GM10248 (cell line): ENCODE data around the gene COG5.

Experiments
- CTCF ChIA-PET: fragments of 300-600 bp; sonication (Branson Sonifier 250); formaldehyde crosslinking; extraction: SDS; loops from one replicate; lab custom pipeline; 2021; ENCODE audit warnings: antibody characterized with exemption; lab: Yijun Ruan, JAX
- POLR2A ChIA-PET: fragments of 350-650 bp; sonication (Branson Sonifier 250); formaldehyde crosslinking; extraction: SDS; loops from one replicate; lab custom pipeline; 2020; ENCODE audit warnings: antibody characterized with exemption; lab: Yijun Ruan, JAX
- DNase-seq: peaks from one replicate; pipeline ENCODE4 v3.0.0; 2012; ENCODE audit errors: extremely low spot score
- TF ChIP-seq, protein P1 (sequence below): IDR thresholded peaks from 2 replicates; pipeline ENCODE4 v1.5.1; 2012; ENCODE audit warnings: mild to moderate bottlenecking, low read depth; ENCODE audit errors: extremely low read depth, missing control alignments, control extremely low read depth

COG5 gene

GRCh38 chr7:107405559-107405958 is 158.2 kb downstream of the COG5 start:
- DNase-seq, result no peak
- POLR2A ChIA-PET, result no interaction called here
- CTCF ChIA-PET, result no interaction called here
- TF ChIP-seq, protein P1, sequence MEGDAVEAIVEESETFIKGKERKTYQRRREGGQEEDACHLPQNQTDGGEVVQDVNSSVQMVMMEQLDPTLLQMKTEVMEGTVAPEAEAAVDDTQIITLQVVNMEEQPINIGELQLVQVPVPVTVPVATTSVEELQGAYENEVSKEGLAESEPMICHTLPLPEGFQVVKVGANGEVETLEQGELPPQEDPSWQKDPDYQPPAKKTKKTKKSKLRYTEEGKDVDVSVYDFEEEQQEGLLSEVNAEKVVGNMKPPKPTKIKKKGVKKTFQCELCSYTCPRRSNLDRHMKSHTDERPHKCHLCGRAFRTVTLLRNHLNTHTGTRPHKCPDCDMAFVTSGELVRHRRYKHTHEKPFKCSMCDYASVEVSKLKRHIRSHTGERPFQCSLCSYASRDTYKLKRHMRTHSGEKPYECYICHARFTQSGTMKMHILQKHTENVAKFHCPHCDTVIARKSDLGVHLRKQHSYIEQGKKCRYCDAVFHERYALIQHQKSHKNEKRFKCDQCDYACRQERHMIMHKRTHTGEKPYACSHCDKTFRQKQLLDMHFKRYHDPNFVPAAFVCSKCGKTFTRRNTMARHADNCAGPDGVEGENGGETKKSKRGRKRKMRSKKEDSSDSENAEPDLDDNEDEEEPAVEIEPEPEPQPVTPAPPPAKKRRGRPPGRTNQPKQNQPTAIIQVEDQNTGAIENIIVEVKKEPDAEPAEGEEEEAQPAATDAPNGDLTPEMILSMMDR, result no peak

DNA sequence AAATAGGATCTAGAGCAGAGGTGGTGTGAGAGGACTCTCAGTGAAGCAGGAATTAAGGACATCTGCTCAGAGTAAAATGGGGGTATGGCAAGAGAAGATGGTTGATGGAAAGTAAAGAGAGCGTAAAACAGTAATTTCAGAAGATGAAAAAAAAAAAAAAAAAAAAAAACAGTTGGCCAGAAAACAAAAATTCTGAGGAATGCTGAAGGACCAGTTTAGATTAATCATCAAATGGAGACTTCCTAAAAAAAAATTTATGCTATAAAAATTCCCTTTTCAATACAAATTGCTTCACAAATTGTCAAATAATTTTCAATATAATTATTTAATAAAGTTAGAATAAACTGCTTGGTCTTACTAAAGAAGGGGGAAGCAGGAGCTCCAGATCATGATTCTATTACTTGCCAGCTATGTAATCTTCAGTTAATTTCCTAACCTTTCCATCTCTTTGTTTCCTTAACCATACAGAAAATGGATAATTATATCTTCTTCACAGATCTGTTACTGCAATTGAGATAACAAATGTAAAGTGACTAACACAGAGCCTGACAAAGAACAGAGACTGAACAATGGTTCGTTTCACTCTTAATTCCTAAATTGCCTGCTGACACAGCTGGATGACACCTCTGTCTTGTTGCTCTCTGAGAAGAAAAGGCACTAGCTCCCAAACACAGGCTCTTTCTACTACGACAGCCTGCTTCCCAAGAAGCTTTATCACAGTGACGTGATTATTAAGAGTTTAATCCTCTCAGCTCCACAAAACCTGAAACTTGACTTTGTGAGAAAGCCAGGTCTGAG is 158.8 kb downstream of the COG5 start:
- TF ChIP-seq, protein P1, result no peak
- CTCF ChIA-PET, result no interaction called here

GRCh38 chr7:107398161-107398560 is 165.6 kb downstream of the COG5 start:
- DNase-seq, result no peak
- CTCF ChIA-PET, result no interaction called here
- POLR2A ChIA-PET, result no interaction called here
- TF ChIP-seq, protein P1, result no peak

More for the DNA sequence above, 158.8 kb downstream of the COG5 start:
- DNase-seq, result no peak
- POLR2A ChIA-PET, result no interaction called here

GRCh38 chr7:107396990-107397389 is 166.7 kb downstream of the COG5 start:
- CTCF ChIA-PET, result interaction anchor here (1.4 to 1.7 kb wide), 4 partner anchors 11 to 118 kb away, joined by 3 to 6 read pairs (median 4); no protein-coding TSS in a partner anchor
- POLR2A ChIA-PET, result no interaction called here
- DNase-seq, result no peak
- TF ChIP-seq, protein P1, result no peak

- POLR2A ChIA-PET, result interaction anchor here (0.6 kb wide), 1 partner anchor 168 kb away, joined by 4 read pairs; no protein-coding TSS in a partner anchor
- TF ChIP-seq, protein P1, result no peak
- DNase-seq, result no peak
- CTCF ChIA-PET, result interaction anchor here (1.4 to 1.7 kb wide), 5 partner anchors 9 to 118 kb away, joined by 3 to 6 read pairs (median 4); no protein-coding TSS in a partner anchor
These were observed 167.6 kb downstream of the COG5 start for GRCh38 chr7:107396081-107396480.

GRCh38 chr7:107394831-107395230 is 168.9 kb downstream of the COG5 start:
- TF ChIP-seq, protein P1, result no peak
- ChIA-PET POLR2A (no interaction called here), CTCF (interaction anchor here (1.6 to 2.1 kb wide), 2 partner anchors 8 to 11 kb away, joined by 4 to 5 read pairs; no protein-coding TSS in a partner anchor)
- no peak for DNase-seq
